GM12801 (cell line): ENCODE data around the gene INSYN1.

Experiments used
- TF ChIP-seq, protein P1 (sequence below): IDR thresholded peaks from one replicate; pipeline ENCODE4 v1.5.1; 2011; ENCODE audit warnings: control low read depth; ENCODE audit not compliant: insufficient read length; ENCODE audit errors: extremely low read depth

Gene INSYN1

DNA sequence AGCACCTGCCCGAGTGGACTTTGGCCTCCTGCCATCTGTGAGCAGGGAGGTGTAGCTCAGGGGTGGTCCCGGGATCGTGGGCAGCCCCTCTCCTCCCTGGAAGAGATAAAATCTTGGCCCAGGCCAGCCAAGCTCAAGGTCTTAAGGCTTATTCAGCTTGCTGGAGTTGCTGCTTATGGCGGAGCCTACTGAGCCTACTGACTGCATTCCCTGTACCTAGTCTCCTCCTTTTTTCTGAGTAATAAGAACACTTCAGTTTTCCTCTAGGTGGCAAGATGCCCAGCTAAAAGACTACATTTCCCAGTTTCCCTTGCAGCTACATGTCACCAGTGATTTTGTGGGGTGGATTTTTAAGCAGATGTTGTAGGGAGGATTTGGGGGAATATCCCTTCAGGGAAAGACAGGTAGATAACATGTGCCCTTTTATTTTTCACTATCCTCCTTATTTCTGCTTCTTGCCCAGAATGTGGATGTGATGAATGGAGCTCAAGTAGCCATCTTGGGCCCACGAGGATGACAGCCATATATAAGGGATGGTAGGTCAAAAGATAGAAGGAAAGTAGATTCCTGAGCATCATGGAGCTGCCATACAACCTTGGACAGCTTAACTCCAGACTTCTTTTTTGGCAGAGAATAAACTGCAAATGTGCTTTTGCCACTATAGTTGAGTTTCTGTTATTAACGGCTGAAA, 41.4 kb upstream of the INSYN1 start:
- TF ChIP-seq, protein P1, sequence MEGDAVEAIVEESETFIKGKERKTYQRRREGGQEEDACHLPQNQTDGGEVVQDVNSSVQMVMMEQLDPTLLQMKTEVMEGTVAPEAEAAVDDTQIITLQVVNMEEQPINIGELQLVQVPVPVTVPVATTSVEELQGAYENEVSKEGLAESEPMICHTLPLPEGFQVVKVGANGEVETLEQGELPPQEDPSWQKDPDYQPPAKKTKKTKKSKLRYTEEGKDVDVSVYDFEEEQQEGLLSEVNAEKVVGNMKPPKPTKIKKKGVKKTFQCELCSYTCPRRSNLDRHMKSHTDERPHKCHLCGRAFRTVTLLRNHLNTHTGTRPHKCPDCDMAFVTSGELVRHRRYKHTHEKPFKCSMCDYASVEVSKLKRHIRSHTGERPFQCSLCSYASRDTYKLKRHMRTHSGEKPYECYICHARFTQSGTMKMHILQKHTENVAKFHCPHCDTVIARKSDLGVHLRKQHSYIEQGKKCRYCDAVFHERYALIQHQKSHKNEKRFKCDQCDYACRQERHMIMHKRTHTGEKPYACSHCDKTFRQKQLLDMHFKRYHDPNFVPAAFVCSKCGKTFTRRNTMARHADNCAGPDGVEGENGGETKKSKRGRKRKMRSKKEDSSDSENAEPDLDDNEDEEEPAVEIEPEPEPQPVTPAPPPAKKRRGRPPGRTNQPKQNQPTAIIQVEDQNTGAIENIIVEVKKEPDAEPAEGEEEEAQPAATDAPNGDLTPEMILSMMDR = no peak

DNA sequence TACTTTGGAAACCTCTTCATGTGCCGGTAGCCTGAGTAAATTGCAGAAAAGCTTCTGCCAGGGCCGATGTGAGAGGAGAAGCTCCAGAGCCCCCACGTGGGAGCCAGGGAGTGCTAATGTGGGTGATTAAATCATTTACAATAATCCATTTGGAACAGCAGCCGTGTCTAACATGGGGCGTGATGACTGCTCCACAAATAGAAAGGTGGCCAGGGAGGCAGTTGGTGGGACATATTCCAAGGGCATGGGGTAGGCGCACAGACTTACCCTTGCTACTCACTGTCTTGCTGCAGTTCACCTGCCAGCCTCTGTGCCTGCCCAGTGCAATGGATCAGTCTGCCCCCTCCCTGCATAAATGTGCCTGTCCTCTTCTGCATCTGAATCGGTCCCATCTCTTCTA, 39.3 kb upstream of the INSYN1 start:
- TF ChIP-seq, protein P1 = no peak

DNA sequence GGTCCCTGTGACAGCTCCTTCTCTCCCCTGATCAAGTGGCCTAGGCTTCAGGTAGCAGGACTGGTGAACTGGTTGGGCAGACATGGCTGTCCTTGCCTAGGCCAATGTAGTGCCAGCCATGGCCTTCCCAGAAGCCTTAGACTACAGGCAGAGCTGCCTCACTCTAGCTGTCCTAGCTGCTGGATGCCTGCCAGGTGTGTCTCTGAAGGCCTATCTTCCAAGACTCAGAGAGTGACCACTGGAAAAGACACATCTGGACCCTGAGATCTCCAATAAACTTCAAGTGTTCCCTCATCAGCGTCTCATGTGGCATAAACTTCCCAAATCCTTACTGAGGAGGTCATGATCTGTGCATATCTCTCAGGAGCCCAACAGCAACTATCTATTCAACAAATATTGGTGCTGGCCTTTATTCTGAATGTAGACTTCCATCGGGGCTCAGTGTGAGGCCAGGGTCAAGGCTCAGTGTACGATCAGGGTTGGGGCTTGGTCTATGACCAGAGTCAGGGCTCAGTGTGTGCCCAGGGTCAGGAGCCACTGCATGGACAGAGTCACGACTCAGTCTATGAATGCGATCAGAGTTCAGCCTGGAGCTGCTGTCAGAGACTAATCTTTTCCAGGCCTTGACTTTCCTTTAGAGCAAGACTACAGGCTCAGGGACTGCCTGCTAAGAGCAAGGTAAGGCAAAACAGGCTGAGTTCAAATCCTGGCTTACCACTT, 36.5 kb upstream of the INSYN1 start:
- TF ChIP-seq, protein P1 = no peak

DNA sequence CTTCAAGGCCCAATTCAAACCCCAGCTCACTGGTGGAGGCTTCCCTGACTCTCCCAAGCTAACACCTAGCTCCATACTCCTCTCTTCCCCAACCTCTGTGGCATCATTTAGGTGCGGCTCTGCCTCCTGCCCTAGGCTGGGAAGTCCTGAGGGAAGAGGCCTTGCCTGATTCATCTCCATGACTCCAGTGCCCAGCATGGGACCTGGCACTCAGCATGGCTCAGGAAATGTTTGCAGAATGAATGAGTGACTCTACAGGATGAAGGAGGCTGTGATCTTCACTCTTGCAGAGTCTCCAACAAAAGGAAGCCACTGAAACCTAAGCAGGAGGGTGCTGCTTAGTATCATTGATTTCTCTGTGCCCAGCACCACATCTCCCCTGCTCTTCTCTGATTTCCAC, 34.5 kb upstream of the INSYN1 start:
- TF ChIP-seq, protein P1 = no peak

DNA sequence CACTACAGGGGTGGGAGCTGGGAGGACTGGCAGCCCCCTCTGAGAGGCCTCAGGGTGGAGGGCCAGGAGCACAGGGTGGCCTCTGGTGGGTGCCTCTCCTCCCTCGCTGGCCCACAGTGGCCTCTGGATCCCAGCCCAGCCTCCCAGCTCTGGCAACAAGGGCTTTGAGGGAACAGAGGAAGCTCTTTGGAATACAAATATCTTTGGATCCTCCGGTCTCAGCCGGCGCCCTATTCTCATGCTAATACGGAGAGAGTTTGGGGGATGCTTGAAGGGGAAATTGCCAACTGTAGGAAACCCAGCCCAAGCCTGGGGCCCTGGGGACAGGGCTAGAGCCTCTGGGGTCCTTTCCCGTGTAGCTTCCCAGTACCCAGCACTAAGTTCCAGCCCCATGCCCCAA, 33.4 kb upstream of the INSYN1 start:
- TF ChIP-seq, protein P1 = no peak

DNA sequence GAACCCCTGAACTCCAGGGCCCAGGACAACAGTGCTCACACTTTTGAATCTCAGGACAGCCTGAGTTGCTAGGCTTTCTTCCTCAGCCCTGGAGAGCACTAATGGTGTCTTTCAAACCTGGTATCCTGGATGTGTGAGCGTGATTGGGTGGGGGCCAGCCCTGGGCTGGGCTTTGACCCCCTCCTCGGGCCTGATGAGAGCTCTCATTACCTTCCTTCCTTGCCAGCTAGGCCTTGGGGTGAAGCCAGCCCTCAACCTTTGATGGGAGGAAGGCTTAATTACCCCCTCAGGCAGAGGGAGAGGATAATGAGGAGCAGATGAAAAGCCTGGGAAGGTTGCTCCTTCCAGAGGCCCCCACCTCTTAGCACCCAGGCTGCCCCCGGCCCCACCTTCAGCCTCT, 31.1 kb upstream of the INSYN1 start:
- TF ChIP-seq, protein P1 = no peak

DNA sequence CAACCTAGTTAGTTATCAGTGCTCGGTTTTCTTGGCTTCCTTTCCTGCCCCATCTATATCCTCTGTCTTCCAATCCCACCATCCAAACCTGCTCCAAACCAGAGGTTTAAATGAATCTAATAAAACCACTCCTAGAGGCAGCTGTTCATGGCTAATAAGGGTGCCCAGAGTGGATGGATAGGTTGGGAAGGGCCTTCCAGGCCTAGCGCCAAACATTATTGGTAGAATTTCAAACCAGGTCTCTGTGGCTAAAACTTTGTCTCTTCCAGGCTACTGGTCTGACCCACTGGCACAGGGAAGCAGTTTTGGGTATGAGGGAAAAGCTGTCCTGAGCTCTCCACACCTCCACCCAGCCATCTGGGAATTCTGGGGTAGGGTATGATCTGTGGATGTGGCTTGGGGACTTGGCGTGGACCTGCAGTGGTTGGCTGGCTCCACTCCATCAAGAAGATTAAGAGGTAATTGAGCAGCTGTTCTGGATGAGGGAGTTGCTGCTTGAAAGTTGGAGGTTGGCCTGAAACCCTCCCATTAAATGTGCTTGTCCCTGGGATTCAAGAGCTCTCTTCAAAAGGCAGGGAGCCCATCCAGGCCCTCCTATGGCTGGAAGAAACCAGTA, 29.3 kb upstream of the INSYN1 start:
- TF ChIP-seq, protein P1 = no peak
